Keratinocyte (primary cell): ENCODE measurements around the gene TP53AIP1. TPM values are rescaled to one million over a fixed set of nuclear protein-coding genes. Genes with fewer than 3 reads are reported as not detected.
A peak's percentile ranks its signal among the peaks of the same experiment; 100 is the strongest.

Experiments used
- DNase-seq: peaks from one replicate; pipeline ENCODE4 v3.0.0-alpha.2; 2011; ENCODE audit warnings: low read depth, missing footprints, low spot score
- FAIRE-seq: peaks from 2 replicates; lab custom pipeline; 2011; peaks lifted over from hg19 to GRCh38; lab: Jason Lieb, UNC
- H2AFZ ChIP-seq: 2 replicates; pipeline ENCODE4 v1.6.0; 2012; ENCODE audit warnings: low read length, control low read depth, inconsistent platforms; ENCODE audit not compliant: control insufficient read depth
- H3K27ac ChIP-seq: 2 replicates; pipeline ENCODE4 v1.5.1; 2011; ENCODE audit warnings: low read length; ENCODE audit not compliant: control insufficient read depth, insufficient read depth
- H3K27me3 ChIP-seq: 3 replicates; pipeline ENCODE4 v1.6.0; 2011; ENCODE audit warnings: low read length; ENCODE audit not compliant: control insufficient read depth, insufficient read depth; ENCODE audit errors: extremely low read depth
- H3K36me3 ChIP-seq, 2 experiments: 2 replicates in 1 of 2; 3 replicates in 1 of 2; pipeline ENCODE4 v1.5.1; 2011; ENCODE audit warnings: low read length in 2 of 2, mild to moderate bottlenecking in 1 of 2; ENCODE audit not compliant: control insufficient read depth in 2 of 2, insufficient read depth in 2 of 2; ENCODE audit errors: extremely low read depth in 1 of 2
- H3K4me1 ChIP-seq: 3 replicates; pipeline ENCODE4 v1.5.1; 2011; ENCODE audit warnings: low read length; ENCODE audit not compliant: control insufficient read depth, insufficient read depth; ENCODE audit errors: extremely low read depth
- H3K4me2 ChIP-seq: 3 replicates; pipeline ENCODE4 v1.6.0; 2011; ENCODE audit warnings: low read depth, low read length; ENCODE audit not compliant: control insufficient read depth, insufficient read depth; ENCODE audit errors: extremely low read depth
- H3K4me3 ChIP-seq, 3 experiments: fragments of 200-600 bp in 1 of 3; sonication (generic) in 1 of 3; 2 replicates in 2 of 3; 3 replicates in 1 of 3; pipeline ENCODE4 v1.5.1; 2011 to 2016; ENCODE audit warnings: low read length in 3 of 3, mild to moderate bottlenecking in 3 of 3, control low read depth in 2 of 3, inconsistent platforms in 1 of 3, low read depth in 1 of 3, mixed read lengths in 1 of 3, mixed run types in 1 of 3, moderate library complexity in 1 of 3; ENCODE audit not compliant: control insufficient read depth in 2 of 3, insufficient read depth in 2 of 3; ENCODE audit errors: extremely low read depth in 1 of 3
- H3K79me2 ChIP-seq: 2 replicates; pipeline ENCODE4 v1.6.0; 2012; ENCODE audit warnings: low read length; ENCODE audit not compliant: control insufficient read depth, insufficient read depth
- H3K9ac ChIP-seq: 3 replicates; pipeline ENCODE4 v1.6.0; 2011; ENCODE audit warnings: low read length; ENCODE audit not compliant: control insufficient read depth, insufficient read depth; ENCODE audit errors: extremely low read depth
- H3K9me1 ChIP-seq: 3 replicates; pipeline ENCODE4 v1.6.0; 2011; ENCODE audit warnings: low read length; ENCODE audit not compliant: control insufficient read depth, insufficient read depth; ENCODE audit errors: extremely low read depth
- H3K9me3 ChIP-seq: 2 replicates; pipeline ENCODE4 v1.5.1; 2012; ENCODE audit warnings: low read depth, low read length; ENCODE audit not compliant: control insufficient read depth
- H4K20me1 ChIP-seq: 3 replicates; pipeline ENCODE4 v1.6.0; 2011; ENCODE audit warnings: low read length; ENCODE audit not compliant: control insufficient read depth, insufficient read depth; ENCODE audit errors: extremely low read depth
- CTCF ChIP-seq, 3 experiments: IDR thresholded peaks in 1 of 3; conservative IDR thresholded peaks in 1 of 3; optimal IDR thresholded peaks in 1 of 3; 2 replicates in 2 of 3; 3 replicates in 1 of 3; pipeline versions ENCODE3 to v1.5.1; 2011; ENCODE audit warnings: low read length in 3 of 3, mild to moderate bottlenecking in 3 of 3, moderate library complexity in 2 of 3, control low read depth in 1 of 3, inconsistent platforms in 1 of 3; ENCODE audit not compliant: insufficient read depth in 2 of 3; ENCODE audit errors: extremely low read depth in 1 of 3
- EZH2 ChIP-seq: IDR thresholded peaks from one replicate; pipeline ENCODE4 v1.6.1; 2012; ENCODE audit warnings: inconsistent platforms, mild to moderate bottlenecking, low read length, moderate library complexity
- dilution Hi-C: fragments of 300-500 bp; cut with MboI; formaldehyde crosslinking; loops from one replicate; pipeline ENCODE4 v1.7.0; 2020; ENCODE audit warnings: low sequenced_read_pairs; ENCODE audit not compliant: extremely low pct_ligation_motif_present
- polyA plus RNA-seq, 5 experiments: library from polyadenylated mRNA; depleted of rRNA in 3 of 5; stranded (reverse) in 3 of 5; stranded (forward) in 1 of 5; unstranded in 1 of 5; fragments of >200 nt; gene quantifications; 1 replicate in 1 of 5; 2 replicates in 3 of 5; 3 replicates in 1 of 5; pipeline versions ENCODE4 v1.2.1 to v1.2.3, GENCODE V29; 2011 to 2012; ENCODE audit warnings: missing spikeins in 2 of 5, low read depth in 1 of 5, low replicate concordance in 1 of 5

TP53AIP1 gene
- polyA plus RNA-seq, 1 donor (not counting 4 experiments of a cell fraction or from before 2014, with no cell fraction given): 37.1 TPM

GRCh38 chr11:128956401-128957201 is 13.9 kb upstream of the TP53AIP1 start:
- Histone ChIP-seq H3K4me3 (no peak overlapping the region), H3K27ac (no peak overlapping the region), H3K4me2 (no peak overlapping the region), H3K9me1 (no peaks in the 10 kb centered on the region), H3K27me3 (no peaks in the 10 kb centered on the region), H3K9ac (no peak overlapping the region), H4K20me1 (no peaks in the 10 kb centered on the region), H3K79me2 (no peaks in the 10 kb centered on the region), H3K4me1 (no peaks in the 10 kb centered on the region), H3K36me3 (no peaks in the 10 kb centered on the region), H2AFZ (no peak overlapping the region), H3K9me3 (no peaks in the 10 kb centered on the region)
- no peak for DNase-seq
- TF ChIP-seq CTCF (optimal IDR thresholded peaks at IDR 0.05 in 1 of 3, IDR thresholded peaks at IDR 0.05 in 1 of 3, conservative IDR thresholded peaks at IDR 0.05 in 1 of 3; ENCODE audit: extremely low read depth in 1 of 3, insufficient read depth in 2 of 3, low read length in 3 of 3) (peak; percentile 52 to 82 (median 58)), EZH2 (no peak)
- dilution Hi-C loops: no loop called here
- FAIRE-seq: peak; percentile 90

DNA sequence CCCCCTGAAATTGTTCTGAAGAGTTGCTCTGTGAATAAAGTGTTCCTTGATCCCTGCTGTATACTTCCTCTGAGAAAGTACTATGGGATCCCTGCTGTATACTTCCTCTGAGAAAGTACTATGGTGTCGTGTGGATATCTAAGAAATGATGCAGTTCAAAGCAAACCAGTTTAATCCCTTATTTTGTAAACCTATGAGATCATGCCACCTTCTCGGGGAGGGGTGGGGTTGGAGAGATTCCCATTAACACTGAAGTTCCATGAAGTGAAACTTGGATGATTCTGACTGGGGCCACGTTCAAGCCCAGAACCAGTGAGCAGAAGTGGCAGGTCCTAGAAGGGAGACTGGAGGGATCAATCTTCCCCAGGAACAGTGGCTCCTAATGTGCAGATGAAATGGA is 13.0 kb upstream of the TP53AIP1 start:
- Histone ChIP-seq H3K4me2 (no peak overlapping the region), H3K9me3 (no peaks in the 10 kb centered on the region), H4K20me1 (no peaks in the 10 kb centered on the region), H3K36me3 (no peaks in the 10 kb centered on the region), H2AFZ (no peak overlapping the region), H3K4me3 (no peak overlapping the region), H3K27ac (no peak overlapping the region), H3K27me3 (no peaks in the 10 kb centered on the region), H3K9me1 (no peaks in the 10 kb centered on the region), H3K79me2 (no peaks in the 10 kb centered on the region), H3K4me1 (no peaks in the 10 kb centered on the region), H3K9ac (no peak overlapping the region)
- TF ChIP-seq CTCF (optimal IDR thresholded peaks at IDR 0.05 in 1 of 3, IDR thresholded peaks at IDR 0.05 in 1 of 3, conservative IDR thresholded peaks at IDR 0.05 in 1 of 3; ENCODE audit: extremely low read depth in 1 of 3, insufficient read depth in 2 of 3, low read length in 3 of 3) (no peak), EZH2 (no peak)
- DNase-seq (no peak), FAIRE-seq (no peak)
- dilution Hi-C loops: no loop called here
